ENCODE results near the gene RAB5B.

DNA sequence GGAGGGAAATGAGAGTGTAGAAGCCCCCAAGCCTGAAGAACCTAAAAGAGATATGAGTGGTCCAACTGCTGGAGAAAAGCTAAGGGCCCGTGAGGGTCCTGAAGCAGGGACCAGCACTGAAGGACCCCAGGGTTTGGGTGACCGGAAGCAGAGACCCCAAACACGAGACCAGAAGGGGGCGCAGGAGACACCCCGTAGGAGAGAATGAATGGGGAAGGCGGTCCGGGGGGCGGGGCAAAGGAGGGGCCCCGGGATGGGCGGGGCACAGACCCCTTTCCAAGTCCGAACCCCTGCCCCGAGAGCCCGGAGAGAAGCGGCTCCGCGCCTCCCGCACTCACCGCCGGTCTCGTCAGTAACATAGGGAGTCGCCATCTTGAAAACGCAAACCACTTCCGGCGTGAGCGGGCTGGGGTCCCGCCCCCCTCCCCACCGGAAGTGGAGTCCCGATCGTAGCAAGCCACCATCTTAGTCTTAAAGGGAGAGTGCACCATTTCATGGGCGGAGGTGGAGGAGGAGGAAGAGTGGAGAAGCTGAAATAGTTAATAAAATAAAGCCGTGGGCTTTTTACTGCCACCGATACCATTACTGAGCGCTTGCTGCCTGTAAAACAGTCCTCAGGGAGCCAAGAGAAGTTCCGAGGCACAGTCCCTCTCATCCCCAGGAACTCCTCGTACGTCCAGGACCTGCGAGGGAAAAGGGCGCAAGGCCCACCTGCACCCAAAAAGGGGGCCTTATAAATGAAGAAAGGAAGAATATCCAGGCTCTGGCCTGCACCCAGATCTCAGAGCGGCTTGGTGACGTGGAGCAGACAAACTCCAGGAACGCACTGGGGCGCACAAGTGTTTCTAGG lies 46.9 kb upstream of the RAB5B start:
- TF ChIP-seq POLR2A (IDR thresholded peaks at IDR 0.05; ENCODE audit: low read depth, low read length) (peak; percentile 71; the same call in 1 of the 2 replicates), POLR2AphosphoS5 (IDR thresholded peaks at IDR 0.05; ENCODE audit: low read depth, low read length) (no peak)

Data from GM12892 (cell line).